Measurements from ENCODE around the gene UFD1.

GRCh38 chr22:19405133-19405532, 73.9 kb downstream of the UFD1 start:
- TF ChIP-seq CTCF (IDR thresholded peaks at IDR 0.05; ENCODE audit: low read depth, low read length) (no peak), EZH2phosphoT487 (IDR thresholded peaks at IDR 0.05; ENCODE audit: low read depth) (no peak)
